IPS-20b (cell line): Measurements from ENCODE around the gene LAPTM4A.
"Not testable (repeated sequence)": the region's sequence is repeated elsewhere in the genome, so short reads cannot be mapped to it uniquely, and the experiment has no call there.

Experiments used
- H3K27ac ChIP-seq: one replicate; pipeline ENCODE4 v1.5.1; 2013; ENCODE audit warnings: low read length
- H3K27me3 ChIP-seq: 2 replicates; pipeline ENCODE4 v1.6.1; 2013; ENCODE audit warnings: mild to moderate bottlenecking, low read length, inconsistent platforms; ENCODE audit not compliant: insufficient read depth
- H3K36me3 ChIP-seq: 2 replicates; pipeline ENCODE4 v1.6.1; 2013; ENCODE audit warnings: low read depth, mild to moderate bottlenecking, inconsistent platforms, low read length, moderate library complexity; ENCODE audit not compliant: insufficient read depth
- H3K4me1 ChIP-seq: 2 replicates; pipeline ENCODE4 v1.6.1; 2013; ENCODE audit warnings: mild to moderate bottlenecking, control low read depth, inconsistent platforms, low read length, moderate library complexity; ENCODE audit not compliant: insufficient read depth
- H3K4me3 ChIP-seq: 2 replicates; pipeline ENCODE4 v1.5.1; 2013; ENCODE audit warnings: mild to moderate bottlenecking, low read length, inconsistent platforms
- H3K9ac ChIP-seq: 2 replicates; pipeline ENCODE4 v1.6.1; 2013; ENCODE audit warnings: low read depth, mild to moderate bottlenecking, inconsistent platforms, low read length, moderate library complexity
- H3K9me3 ChIP-seq: 2 replicates; pipeline ENCODE4 v1.6.1; 2013; ENCODE audit warnings: mild to moderate bottlenecking, low read depth, low read length, inconsistent platforms; ENCODE audit not compliant: insufficient read depth

Gene LAPTM4A

GRCh38 chr2:20074046-20074648 lies 22.7 kb upstream of the LAPTM4A start:
- not testable (repeated sequence) for H3K4me3 ChIP-seq, H3K9me3 ChIP-seq, H3K9ac ChIP-seq, H3K27ac ChIP-seq, H3K36me3 ChIP-seq, H3K27me3 ChIP-seq, H3K4me1 ChIP-seq

- no peak overlapping the region for H3K9ac ChIP-seq
- H3K27ac ChIP-seq, result no peak overlapping the region
- H3K4me1 ChIP-seq, result peaks cover 7% of the 10 kb centered on the region; the same call in 1 of the 2 replicates
- no peak overlapping the region for H3K4me3 ChIP-seq
- H3K36me3 ChIP-seq, result no peaks in the 10 kb centered on the region
- H3K27me3 ChIP-seq, result no peaks in the 10 kb centered on the region
- no peaks in the 10 kb centered on the region for H3K9me3 ChIP-seq
These were observed 22.0 kb upstream of the LAPTM4A start for GRCh38 chr2:20073460-20073859.

DNA sequence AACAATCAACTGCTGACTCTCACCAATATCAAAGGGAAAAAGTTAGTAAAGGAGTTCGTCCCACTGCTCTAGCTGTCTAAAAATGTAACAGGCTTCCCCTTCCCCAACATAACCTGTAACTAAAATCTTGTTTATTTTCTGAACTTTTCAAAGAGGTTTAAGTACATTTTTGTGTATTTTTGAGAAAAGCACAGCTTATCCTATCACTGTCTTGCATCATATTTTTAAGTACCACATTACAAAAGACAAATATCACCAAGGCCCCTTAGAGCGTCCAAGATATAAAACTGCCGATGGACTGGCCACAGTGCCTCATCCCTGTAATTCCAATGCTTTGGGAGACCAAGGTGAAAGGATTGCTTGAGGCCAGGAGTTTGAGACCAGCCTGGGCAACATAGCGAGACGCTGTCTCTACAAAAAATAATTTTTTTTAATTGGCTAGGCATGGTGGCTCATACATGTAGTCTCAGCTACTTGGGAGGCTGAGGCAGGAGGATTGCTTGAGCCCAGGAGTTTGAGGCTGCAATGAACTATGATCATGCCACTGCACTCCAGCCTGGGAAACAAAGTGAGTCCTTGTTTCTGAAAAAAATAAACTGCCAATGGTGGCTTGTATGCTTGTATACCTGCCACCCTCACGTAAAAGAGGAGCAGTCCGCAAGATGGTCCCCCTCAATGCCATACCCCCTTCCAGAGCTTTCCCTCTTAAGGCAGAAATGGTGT lies 21.2 kb upstream of the LAPTM4A start:
- Histone ChIP-seq H3K4me3 (no peak overlapping the region), H3K27me3 (no peaks in the 10 kb centered on the region), H3K9ac (peak overlapping the region; percentile 5; the same call in 1 of the 2 replicates), H3K4me1 (peaks cover 7% of the 10 kb centered on the region; the same call in 1 of the 2 replicates), H3K27ac (no peak overlapping the region), H3K9me3 (no peaks in the 10 kb centered on the region), H3K36me3 (no peaks in the 10 kb centered on the region)

DNA sequence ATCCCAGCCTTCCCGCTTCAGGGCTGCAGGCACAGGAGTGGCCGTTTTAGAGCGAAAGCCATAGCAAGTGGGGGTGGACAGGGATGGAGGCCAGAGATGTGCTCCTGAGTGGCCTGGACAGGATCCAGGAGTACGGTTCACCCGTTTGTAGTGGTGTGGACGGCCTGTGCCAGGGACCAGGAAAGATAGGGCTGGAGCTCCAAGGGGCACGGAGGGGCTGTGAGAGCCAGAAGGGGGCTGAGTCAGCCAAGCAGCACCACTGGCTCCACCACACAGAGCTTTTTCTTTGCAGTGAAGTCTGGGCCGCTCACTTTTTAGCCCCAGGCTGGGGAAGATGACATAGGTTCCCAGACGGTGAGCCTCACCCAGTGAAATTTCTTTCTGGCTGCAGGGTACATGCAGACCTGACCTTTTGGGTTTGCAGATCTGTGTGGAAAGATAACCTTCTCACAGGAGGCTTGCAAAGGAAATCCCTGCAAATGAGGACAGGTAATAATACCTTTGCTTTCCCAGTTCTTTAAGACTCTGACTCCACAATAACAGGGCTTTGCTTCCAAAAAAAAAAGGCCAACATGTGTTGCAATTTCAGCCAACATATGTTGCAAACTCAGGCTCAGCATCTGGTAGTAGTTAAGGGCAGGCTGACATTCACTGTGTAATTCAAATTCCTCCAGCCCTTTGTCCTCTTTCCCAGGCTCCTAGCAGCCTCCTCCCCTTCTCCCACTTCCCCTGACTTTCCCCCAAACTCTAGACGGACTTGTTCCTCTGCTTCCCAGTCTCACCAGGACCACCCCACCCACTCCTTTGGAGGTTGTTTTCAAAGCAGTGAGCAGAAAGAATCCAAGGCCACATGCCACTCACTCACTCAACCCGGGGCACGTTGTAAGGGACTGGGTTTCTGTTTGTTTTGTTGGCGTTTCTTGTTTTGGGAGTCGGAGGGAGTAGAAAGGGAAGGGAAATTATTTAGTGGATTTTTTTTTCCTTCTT lies 20.3 kb upstream of the LAPTM4A start:
- no peak overlapping the region for H3K27ac ChIP-seq
- no peaks in the 10 kb centered on the region for H3K27me3 ChIP-seq
- peaks cover 7% of the 10 kb centered on the region; the same call in 1 of the 2 replicates for H3K4me1 ChIP-seq
- H3K36me3 ChIP-seq, result no peaks in the 10 kb centered on the region
- 0 out of 2 replicates have a peak overlapping the region, but pooled peaks have one; percentile 9 for H3K4me3 ChIP-seq
- H3K9me3 ChIP-seq, result no peaks in the 10 kb centered on the region
- peak overlapping the region; percentile 5; the same call in 1 of the 2 replicates for H3K9ac ChIP-seq

DNA sequence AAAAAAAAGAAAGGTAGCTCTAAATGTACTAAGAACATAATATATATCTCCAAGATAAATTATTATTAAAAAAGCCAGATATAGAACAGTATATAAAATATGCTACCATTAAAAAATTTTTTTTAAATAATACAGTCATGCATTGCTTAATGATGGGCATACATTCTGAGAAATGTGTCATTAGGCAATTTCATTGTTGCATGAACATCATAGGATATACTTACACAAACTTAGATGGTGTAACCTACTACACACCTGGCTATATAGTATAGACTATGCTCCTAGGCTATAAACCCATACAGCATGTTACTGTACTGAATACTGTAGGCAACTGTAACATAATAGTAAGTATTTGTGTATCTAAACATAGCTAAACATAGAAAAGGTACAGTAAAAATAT lies 18.3 kb upstream of the LAPTM4A start:
- Histone ChIP-seq H3K9me3 (no peaks in the 10 kb centered on the region), H3K27ac (no peak overlapping the region), H3K4me1 (peaks cover 7% of the 10 kb centered on the region; the same call in 1 of the 2 replicates), H3K4me3 (no peak overlapping the region), H3K9ac (no peak overlapping the region), H3K27me3 (no peaks in the 10 kb centered on the region), H3K36me3 (no peaks in the 10 kb centered on the region)

- Histone ChIP-seq H3K4me1 (peaks cover 7% of the 10 kb centered on the region; the same call in 1 of the 2 replicates), H3K27ac (no peak overlapping the region), H3K4me3 (no peak overlapping the region), H3K36me3 (no peaks in the 10 kb centered on the region), H3K27me3 (no peaks in the 10 kb centered on the region), H3K9me3 (no peaks in the 10 kb centered on the region), H3K9ac (no peak overlapping the region)
These were observed 16.7 kb upstream of the LAPTM4A start for GRCh38 chr2:20067992-20068584.

DNA sequence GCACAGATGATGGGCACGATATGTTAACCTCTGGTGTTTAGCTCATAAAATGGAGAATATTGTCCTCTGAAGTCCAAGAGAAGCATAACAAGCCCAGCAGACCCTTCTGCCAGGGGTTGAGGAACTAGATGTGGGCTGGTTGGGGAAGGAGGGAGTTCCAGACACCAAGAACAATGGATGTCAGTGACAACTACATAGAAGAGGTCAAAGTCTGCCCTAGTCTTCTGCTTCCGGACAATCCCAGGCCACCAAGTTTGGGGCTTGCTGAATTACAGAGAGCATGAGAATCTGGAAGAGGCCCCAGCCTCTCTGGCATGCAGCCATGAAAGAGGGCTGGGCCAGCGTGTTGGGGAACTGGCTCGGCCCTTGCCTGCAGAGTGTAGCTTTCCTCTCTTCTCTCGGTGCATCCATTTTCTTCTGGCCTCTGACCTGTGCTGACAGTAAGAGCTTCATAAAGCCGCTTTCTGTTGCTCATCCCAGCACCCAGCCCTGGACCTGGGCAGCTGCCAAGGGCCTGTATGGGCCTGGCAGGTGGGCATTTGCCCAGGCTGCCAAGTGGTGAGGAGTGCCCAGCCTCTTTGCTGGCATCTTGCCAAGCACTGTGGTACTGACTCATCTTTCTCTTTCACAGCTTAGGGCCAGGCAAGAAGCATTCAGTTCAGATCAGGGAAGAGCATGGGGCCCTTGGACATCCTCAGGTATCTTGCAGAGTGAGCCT lies 14.6 kb upstream of the LAPTM4A start:
- Histone ChIP-seq H3K27ac (no peak overlapping the region), H3K36me3 (no peaks in the 10 kb centered on the region), H3K4me3 (no peak overlapping the region), H3K9ac (no peak overlapping the region), H3K9me3 (no peaks in the 10 kb centered on the region), H3K27me3 (no peaks in the 10 kb centered on the region), H3K4me1 (no peaks in the 10 kb centered on the region)

- H3K27ac ChIP-seq, result no peak overlapping the region
- no peak overlapping the region for H3K4me3 ChIP-seq
- H3K36me3 ChIP-seq, result no peaks in the 10 kb centered on the region
- no peaks in the 10 kb centered on the region for H3K4me1 ChIP-seq
- no peaks in the 10 kb centered on the region for H3K9me3 ChIP-seq
- H3K9ac ChIP-seq, result no peak overlapping the region
- H3K27me3 ChIP-seq, result no peaks in the 10 kb centered on the region
These were observed 13.4 kb upstream of the LAPTM4A start for GRCh38 chr2:20064841-20065240.

DNA sequence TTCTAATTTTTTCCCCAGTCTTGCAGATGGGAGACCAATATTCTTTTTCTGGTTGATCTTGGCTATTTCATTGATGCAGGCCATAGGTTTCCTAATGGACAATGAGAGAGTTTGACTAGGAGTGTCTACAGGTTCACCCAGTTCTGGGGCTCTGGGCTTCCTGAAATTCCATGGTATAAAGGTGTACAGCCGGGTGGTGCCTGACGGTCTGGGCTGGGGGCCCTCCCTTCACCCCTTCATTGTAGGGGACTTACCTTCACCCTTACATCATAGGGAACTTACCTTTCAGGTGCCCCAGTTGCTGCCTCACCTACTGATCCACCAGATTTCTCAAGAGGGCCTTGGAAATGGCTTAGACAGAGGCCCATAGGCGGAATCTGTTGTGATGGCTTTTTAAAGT lies 13.0 kb upstream of the LAPTM4A start:
- Histone ChIP-seq H3K9ac (no peak overlapping the region), H3K36me3 (no peaks in the 10 kb centered on the region), H3K27me3 (no peaks in the 10 kb centered on the region), H3K4me1 (no peaks in the 10 kb centered on the region), H3K27ac (no peak overlapping the region), H3K9me3 (no peaks in the 10 kb centered on the region), H3K4me3 (no peak overlapping the region)

- H3K27ac ChIP-seq, result no peak overlapping the region
- no peaks in the 10 kb centered on the region for H3K36me3 ChIP-seq
- H3K4me3 ChIP-seq, result no peak overlapping the region
- no peaks in the 10 kb centered on the region for H3K9me3 ChIP-seq
- H3K27me3 ChIP-seq, result no peaks in the 10 kb centered on the region
- no peaks in the 10 kb centered on the region for H3K4me1 ChIP-seq
- no peak overlapping the region for H3K9ac ChIP-seq
These were observed 11.5 kb upstream of the LAPTM4A start for GRCh38 chr2:20062615-20063545.
